Renal pelvis (tissue), 4 donors: Measurements from ENCODE around the gene SLC43A3. TPM values are rescaled to one million over a fixed set of nuclear protein-coding genes. Genes with fewer than 3 reads are reported as not detected.
"Not testable (repeated sequence)": the region's sequence is repeated elsewhere in the genome, so short reads cannot be mapped to it uniquely, and the experiment has no call there.

Source experiments
- DNase-seq: peaks from one replicate; pipeline ENCODE4 v3.0.0-alpha.2; 2013
- polyA plus RNA-seq, 3 donors: library from polyadenylated mRNA; unstranded; fragments of 120-200 nt; gene quantifications; one replicate each; pipeline ENCODE4 v1.2.1, GENCODE V29; 2013; ENCODE audit not compliant: insufficient read length in 3 of 3

Gene SLC43A3
- polyA plus RNA-seq, 3 donors, result 20.3 to 25.0 (median 24.4) TPM

DNA sequence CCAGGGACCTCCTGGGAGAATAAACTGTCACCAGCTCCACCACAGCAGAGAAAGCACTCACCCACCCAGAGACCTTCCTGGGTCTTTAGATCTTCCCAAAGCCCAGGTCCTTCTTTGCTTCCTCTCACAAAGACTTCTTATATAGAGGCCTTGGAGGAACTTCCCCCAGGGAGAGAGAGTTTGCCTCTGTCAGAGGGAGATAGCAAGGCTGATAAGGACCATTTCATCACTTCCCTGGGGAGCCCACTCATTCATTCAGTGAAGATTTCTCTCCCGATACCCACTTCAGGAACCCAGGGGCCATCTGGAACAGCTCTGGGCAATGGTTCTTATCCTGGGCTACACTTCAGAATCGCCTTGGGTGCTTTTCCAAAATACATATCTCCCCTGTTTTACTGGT lies 36.4 kb downstream of the SLC43A3 start, which contains the start of gene PRG2:
Gene PRG2 (minus strand): TSS at position 116 of the 400 bp plus-strand sequence. CDS start 706 bp downstream, outside the sequence.
- no peak for DNase-seq

DNA sequence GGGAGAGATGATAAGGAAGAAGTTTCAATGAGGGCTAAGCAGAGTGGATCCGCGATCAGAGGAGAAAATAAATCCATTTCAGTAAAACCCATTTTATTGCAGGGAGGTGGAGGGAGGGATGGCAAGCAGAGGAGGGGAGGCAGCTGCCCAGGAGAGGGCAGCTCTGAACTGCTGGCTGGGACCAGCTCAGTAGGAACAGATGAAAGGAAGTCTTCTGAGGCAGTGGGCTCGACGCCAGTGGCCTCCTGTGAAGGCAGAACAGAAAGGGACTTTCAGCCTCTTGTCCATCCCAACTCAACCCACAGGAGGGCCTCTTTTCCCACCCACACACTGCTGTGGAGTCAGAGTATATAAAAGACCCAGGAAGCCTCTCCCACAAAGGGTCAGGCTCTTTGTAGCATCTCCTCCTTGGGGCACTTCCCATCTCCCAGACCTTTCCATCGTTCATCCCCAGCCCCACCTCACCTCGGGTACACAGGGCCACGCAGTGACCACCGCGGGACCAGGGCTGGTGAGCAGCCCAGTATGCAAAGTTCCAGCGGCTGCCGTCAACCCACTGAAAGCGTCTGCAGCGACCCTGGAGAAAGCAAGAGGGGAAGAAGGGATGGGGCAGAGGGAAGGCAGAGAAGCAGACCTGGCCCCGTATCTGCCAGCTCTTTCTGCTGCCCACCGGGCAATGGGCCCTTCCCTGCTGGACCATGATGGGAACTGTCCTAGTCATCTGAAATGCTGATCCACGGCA lies 39.5 kb downstream of the SLC43A3 start:
- no peak for DNase-seq

DNA sequence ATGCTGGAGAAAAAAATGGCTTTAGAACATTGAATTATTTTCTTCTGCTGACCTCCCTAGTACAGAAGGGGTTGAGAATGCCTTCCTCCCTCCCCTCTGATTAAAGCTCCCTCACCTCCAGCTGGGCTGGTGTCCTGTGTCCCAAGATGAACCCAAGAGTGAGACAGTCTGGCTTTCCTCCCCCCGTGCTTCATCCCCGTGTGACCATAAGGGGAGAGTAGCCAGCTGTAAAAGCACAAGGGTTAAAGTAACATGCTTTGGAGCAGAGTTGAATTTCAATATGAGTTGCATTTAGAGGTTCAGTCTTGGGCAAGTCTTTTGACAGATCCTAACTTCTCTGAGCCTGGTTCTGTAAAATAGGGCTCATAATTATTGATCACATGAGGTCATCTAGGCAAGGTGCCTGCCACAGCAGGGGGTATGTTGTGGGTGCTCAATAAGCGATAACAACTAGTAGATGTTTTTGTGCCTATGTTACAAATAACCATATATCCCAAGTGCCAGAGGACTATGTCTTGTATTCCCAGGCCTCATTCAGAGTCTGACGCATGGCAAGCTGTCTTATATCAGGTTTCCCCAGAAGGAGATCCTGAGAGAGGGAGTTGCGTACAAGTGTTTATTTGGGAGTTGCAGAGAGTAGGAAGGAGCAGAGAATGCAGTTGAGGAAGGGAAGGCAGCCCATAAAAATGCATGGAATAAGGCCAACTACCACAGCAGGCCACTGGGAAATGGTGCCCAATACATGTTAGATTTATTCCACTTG lies 40.6 kb downstream of the SLC43A3 start:
- peak; percentile 51 for DNase-seq

DNA sequence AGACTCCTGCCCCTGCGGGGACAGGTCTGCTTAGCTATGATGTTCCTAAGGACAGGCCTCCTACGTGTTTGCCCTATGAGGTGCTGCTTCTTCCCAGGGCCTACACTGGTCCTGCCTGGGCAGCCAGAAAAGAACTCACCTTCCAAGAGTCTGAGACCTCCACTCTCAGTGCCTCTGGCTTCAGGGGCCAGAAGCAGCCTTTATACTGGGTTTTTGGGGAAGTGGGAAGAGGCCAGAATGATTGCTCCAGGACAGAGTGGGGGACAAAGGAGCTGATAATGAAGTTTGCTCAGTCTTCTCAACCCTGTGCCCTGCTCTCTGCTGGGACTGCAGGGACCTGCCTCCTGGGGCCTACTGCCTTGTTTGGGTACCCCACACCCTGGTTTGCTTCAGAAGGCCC lies 45.9 kb downstream of the SLC43A3 start, which contains the start of gene PRG3:
Gene PRG3 (minus strand): TSS at position 176 of the 400 bp plus-strand sequence. CDS start 442 bp downstream, outside the sequence.
- no peak for DNase-seq

DNA sequence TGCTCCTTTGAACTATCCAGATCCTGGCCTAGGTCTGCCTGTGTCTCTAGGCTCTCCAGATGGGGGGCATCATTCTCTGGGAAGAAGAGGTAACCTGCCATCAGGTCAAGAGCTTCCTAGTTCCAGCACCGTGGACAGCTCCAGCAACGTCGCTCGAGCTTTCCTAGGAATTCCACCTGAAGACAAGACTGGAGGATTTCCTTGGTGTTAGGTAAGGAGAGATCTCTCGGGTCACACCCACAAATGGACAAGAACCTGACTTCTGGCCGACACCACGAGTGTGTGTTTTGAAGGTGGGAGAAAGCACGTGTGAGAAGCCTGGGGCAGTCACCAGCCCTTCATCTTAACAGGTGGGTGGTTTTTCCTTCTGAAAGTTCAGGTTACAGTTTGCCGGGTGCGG lies 47.2 kb downstream of the SLC43A3 start:
- DNase-seq, result peak; percentile 52

DNA sequence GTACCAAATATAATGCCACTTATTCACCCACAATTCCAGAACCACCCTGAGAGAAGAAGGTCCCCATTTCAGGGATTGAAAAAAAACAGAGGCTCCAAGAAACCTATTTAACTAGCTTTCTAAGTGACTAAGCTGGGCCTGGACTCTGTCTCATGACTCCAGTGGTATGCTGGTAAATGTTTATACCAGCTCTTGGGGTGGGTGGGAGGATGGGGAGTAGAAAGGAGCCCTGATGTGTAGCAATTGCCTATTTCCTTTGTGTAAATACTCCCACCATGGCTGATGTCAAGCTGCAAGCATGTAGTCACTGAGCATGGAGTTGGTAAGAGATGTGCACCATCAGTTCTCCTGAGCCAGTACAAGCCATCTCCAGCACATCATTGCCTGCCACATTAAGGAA lies 48.7 kb downstream of the SLC43A3 start:
- DNase-seq, result no peak

DNA sequence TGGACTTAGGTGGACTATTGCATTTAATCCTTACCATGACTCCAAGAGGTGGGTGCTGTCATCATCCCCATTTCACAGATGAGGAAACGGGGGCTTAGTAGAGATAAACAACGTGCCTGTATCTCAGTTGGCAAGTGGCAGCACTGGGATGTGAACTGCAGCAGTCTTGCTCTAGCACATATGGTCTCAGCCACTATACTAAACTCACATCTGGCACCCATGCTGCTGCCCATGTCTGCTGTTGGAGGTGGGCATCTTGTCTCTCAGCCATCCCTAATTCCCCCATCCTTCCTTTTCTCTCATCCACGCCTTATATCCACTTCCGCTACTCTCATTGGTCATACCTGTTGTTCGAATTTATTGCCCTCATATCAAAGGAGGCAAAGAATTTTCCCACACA lies 49.8 kb downstream of the SLC43A3 start:
- DNase-seq, result no peak

DNA sequence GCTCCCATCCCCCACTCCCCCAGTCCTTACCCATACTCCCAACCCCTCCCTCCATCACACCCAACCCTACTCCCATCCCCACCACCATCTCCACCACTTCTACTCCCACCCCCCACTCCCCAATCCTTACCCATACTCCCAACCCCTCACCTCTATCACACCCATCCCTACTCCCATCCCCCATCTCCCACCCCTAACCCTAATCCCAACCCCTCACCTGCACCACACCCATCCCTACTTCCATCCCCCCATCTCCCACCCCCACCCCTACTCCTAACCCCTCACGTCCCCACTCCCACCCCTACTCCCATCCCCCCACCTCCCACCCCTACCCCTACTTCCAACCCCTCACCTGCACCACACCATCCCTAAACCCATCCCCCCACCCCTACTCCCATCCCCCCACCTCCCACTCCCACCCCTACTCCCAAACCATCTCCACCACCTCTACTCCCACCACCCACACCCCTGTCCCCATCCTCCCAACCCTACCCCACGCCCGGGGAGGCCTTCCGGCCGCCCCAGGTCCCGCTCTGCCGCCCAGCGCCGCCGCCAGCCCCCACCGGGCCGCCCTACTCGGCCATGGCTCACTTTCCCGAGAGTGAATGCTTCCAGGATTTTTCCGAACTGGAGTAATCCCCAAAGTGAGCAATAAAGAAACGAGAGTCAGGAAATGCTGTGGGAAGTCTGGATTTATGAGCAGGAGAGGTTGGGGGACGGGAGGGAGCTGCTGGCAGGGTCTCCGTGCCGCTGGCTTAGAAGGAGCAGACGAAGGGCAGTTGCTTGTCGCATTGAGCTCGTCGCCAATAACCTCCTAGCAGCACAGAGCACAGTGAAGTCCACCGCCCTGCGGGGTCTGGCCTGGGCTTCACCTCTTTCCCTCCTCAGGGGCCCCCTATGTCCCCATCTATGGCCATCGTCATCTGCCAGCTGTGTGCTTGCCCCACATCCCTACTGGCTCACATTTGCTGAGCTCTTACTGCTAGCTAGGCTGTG lies 50.5 kb downstream of the SLC43A3 start:
- no peak for DNase-seq

DNA sequence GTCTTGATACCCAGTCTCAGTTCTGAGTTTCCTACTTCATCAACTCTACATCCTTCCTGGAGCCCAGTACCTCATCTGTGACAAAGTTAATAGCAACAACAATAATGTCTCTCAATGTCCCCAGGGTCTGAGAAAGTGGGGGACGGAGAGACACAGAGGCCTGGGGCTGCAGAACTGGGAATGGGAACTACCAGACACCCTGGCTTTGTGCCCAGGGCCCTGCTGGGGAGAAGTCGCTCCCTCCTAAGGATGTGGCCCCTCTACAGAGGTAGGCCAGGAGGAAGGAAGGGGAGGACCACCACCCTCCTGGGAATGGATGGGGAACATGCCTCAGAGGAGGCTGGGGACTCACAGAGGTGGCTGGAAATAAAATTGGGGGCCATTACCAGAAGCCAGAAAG lies 51.4 kb downstream of the SLC43A3 start:
- no peak for DNase-seq

DNA sequence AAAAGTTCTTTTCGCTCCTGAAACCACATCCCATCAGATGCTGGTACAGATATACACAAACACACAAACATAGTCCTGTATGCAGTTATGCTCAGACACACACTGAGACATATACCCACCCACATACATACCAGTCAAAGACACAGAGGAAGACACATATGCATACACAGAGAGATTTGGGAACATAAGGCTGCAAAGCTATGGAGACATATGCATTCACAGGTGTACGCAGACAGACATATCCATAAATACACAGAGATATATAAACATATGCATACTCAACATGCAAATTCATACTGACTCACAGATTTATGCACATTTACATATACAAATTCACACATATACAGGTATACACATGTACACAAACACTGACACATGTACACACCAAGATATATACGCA lies 52.0 kb downstream of the SLC43A3 start:
- DNase-seq, result no peak

DNA sequence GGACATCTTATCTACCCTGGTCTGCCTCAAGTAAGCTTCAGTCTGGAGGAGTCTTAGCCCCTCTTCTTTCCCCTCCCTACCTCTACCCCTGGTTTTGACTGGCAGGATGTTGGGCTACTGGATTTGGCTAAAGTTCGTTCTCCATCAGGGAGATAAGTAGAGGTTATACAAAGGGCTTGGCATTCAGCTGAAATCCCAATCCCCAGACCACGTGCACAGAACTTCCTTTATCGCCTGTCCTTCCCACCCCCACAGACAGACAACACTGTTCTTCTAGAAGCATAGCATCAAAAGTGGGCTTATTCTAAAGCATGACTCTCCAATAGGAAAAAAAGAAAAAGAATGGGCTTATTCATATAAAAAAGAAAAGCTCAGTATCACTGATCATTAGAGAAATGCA lies 53.8 kb downstream of the SLC43A3 start:
- no peak for DNase-seq

DNA sequence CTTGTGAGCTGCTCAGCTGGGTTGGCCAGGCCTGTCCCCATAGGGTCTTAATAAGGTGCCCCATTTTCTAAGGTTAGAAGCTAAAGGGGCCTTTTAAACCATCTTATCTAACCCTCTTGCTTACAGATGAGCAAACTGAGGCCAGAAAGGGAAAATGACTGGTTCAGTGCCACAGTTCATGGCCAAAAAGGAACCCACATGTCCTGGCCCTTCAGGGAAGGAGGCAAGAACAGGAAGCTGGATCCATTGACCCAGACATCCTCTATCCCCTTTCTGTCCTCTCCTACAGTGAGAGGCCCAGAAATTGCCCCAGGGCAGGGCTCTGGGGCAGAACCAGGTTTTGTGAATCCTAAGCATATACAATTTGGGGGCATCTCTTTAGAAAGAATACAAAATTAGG lies 56.0 kb downstream of the SLC43A3 start:
- DNase-seq, result no peak

DNA sequence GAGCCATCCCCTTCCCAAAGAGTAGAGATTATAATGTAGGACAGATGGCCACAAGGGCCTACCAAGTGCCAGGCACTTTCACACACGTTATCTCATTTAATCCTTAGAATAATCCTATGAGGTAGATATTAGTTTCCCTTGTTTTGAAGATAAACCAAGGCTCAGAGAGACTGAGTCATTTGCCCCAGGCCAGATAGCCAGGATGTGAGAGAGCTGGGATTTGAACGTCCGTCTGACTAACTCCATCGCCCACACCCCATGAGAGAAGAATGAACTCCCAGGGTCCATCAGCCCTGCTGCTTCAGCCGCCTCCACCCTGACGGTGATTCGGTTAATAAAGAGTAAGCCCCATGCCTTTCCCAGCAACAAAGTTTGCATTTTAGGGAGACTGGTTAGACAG lies 56.7 kb downstream of the SLC43A3 start:
- no peak for DNase-seq

DNA sequence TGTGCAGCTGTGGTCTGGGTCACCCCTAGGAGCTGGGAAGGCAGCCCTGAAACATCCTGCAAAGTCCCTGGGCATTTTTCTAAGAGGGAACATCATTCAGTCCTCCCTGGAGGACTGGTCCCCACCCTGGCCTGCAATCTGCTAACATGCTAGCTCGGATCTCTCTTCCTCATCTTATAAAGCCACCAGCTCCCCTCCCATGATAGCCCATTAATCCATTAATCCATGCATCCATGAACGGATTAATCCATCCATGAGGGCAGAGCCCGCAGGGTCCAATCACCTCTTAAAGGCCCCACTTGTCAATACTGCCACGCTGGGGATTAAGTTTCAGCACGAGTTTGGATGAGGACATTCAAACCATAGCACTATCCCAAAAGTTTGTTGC lies 58.1 kb downstream of the SLC43A3 start:
- no peak for DNase-seq

DNA sequence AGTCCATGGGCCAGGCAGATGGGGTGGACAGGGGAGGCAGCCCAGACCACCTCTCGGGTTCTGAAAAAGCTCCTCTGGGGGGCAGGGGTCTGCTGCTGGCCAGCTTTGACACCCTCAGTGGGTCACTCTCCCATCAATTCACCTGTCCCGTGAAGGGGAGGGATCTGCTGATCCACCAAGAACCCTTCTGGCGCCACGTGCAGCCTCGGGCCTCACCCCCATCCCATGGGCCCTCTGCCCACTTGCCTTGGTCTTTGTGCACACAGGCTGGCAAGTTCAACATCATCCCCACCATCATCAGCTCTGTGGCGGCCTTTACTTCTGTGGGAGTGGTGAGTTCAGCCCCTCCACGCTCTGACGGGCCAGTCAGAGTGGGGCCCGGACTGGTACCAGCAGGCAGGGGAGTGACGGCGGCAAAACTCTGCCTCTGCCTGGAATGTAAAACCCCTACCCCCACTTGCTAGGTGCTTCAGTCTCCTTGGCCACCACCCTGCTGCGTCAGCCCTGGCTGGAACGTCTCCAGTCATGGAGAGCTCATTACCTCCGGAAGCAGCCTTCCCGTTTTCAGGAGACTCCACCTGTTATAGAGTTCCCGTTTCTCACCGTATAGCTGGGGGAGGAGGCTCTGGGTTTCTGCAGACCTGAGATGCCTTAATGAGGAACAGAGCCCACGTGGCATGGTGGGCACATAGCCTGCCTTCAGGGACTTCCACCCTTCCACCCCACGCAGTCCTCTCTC lies 58.6 kb downstream of the SLC43A3 start:
- no peak for DNase-seq

DNA sequence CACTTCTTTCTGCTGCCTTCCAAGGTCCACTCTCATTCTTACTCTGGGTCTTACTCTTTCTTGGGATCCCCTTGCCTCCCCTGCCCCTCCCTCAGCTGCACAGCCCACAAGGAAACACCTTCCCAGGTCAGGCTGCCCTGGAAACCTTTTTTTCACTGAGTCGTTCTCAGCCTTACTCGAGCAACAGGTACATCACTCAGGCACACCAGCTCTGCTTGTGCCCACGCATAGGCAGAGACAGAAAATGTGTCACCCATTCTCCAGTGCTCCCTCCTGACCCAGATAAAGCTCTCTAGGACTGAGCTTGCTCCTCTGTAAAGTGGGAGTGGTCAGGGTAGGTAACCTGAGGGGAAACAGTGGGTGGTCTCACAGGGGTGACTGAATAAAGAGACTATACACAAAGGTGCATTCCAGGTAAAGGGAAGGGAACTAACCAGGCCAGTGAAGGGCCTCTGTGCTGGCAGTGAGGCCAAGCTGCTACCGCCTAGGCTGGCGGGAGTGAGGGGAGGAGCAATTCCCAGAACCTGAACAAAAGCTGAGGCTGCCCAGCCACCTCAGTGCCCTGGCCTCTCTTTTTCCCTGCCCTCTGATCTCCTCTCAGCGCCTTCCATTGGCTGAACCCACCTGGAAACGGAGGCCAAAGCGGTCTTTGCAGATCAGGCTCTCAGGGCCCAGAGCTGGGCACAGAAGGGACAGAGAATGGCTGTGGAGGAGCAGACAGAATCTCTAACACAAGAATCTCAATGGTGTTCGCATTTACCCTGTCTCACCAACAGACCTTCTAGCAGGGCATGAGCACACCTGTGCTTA lies 61.9 kb downstream of the SLC43A3 start:
- no peak for DNase-seq

DNA sequence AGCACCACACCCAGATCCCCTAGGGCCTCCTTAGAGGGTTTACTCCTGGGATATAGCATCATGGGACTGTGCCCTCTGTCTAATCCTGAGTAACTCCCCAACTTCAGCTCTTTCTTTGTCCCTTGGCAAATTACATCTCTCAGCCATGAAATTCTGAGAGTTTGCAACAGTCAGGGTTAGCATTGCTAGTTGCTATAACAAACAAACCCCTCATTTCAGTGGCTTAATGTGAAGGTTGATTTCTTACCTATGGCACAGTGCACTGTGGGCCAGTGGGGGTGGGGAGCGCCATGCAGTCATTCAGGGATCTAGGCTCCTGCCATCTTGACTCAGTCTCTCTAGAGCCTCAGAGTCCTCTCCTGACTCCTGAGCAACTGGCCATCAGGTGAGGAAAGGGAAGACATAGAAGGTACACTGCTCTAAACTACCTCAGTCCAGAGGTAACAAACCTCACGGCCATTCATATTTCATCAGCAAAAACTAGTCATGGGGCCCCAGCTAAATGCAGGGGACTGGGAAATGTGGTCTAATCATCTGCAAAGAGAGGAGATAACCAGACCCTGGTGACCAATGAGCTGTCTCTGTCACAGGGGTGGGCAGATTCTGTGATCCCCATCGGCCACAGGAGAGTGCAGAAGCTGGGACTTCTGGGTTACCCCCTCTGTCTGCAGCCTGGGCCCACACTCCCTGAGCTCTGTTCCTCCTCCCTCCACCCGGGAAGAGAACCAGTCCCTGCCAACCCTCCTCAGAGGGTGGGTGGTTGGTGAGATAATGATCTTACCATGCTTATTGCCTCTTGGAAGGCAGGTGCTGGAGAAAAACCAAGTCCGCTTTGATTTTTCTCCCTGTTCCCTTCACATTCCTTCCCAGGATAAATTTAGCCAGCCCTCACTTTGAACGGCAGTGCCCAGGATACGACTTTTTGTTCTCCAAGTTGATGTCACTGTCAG lies 63.5 kb downstream of the SLC43A3 start:
- no peak for DNase-seq

DNA sequence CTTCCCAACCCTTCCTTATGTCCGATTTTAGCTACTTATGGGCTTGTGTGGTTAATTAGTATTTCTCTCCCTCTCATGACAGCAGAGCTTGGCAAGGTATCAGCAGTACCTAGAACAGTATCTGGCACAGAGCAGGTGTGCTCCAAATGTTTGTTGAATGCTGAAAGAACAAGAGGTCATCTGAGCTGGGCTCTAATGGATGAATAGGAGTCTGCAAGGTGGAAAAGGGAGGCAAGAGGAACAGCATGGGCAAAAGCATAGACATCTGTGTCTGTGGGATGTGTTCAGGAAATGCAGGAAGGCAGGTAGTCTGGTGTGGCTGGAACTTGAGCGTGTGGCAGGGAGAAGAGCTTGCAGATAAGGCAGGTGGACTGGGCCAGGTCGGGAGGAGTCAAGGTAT lies 65.0 kb downstream of the SLC43A3 start:
- DNase-seq, result no peak

DNA sequence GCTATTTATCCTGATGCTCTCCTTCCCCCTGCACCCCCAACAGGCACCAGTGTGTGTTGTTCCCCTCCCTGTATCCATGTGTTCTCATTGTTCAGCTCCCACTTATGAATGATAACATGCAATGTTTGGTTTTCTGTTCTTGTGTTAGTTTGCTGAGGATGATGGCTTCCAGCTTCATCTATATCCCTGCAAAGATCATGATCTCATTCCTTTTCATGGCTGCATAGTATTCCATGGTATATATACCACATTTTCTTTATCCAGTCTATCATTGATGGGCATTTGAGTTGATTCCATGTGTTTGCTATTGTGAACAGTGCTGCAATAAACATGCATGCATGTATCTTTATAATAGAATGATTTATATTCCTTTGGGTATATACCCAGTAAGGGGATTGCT lies 65.5 kb downstream of the SLC43A3 start:
- DNase-seq, result not testable (repeated sequence)
